GM12892 (cell line): ENCODE results near the gene ADGRD1.

Experiments
- POLR2A ChIP-seq: IDR thresholded peaks from 2 replicates; pipeline ENCODE4 v1.6.1; 2011; ENCODE audit warnings: low read depth, low read length, control low read depth
- POLR2AphosphoS5 ChIP-seq: IDR thresholded peaks from 2 replicates; pipeline ENCODE4 v1.6.1; 2011; ENCODE audit warnings: low read depth, low read length, control low read depth
- TAF1 ChIP-seq: IDR thresholded peaks from 2 replicates; pipeline ENCODE4 v1.6.1; 2011; ENCODE audit warnings: low read depth, mild to moderate bottlenecking, control low read depth, low read length, borderline replicate concordance

DNA sequence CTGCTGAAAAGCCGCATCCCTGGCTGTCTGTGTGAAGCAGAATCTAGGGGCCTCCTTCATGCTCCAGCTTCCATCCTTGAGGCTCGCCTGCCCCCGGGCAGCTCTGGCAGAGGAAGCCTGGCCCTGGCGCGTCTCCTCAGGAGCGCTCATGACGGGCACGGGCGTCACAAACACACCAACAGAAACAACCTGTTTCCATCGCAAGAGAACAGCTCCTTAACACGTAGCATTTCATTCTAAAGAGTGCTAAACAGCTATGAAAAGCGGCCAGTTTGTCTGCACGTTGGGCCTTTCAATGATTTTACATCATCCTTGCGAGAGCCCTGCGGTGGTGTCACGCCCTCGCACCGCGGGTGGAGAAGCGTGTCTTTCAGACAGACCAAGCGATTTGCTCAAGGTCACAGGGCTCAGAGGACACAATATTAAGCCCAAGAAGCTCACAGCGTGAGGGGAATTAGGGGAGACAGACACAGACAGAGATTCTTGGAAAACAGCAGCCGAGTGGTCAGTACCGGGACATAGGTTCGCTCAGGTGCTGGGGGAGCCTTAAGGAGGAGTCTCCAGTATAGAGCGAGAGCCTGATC lies 4.9 kb downstream of the ADGRD1 start:
- TF ChIP-seq POLR2A (no peak), TAF1 (no peak), POLR2AphosphoS5 (no peak)
